ENCODE data around the gene PHAF1. TPM values are rescaled to one million over a fixed set of nuclear protein-coding genes. Genes with fewer than 3 reads are reported as not detected.
A peak's percentile ranks its signal among the peaks of the same experiment; 100 is the strongest.

PHAF1 gene
- total and polyA plus RNA-seq, 2 of the 13 experiments (the other 11 are each of a cell fraction or from before 2014, with no cell fraction given) = 48.3 to 174 TPM

DNA sequence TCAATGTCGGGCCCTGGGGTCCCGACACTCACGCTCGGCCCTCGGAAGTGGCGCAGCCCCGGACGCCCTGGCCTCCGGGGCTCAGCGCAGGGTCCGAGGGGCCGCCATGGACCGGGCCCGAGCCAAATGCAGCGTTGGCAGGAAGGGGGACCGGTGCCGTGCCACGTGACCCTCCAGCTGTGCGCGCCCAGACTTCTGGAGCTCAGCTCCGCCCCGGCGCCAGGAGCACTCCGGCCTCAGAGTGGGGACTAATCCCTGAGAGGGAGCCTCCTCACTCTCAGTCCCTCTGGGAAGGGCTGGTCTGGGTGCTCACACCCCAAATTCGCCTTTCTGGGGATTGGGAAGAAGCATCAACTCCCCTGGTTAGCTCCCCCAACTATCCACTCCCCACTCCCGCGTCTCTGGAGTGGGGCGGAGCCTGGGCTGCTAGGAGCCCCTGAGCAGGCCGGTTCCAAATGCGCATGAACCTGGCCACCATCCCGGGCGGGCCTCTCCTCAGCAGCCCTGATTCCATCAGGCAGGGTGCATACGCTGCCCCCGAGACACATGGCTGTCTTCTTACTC, 41.2 kb downstream of the PHAF1 start, which contains the start of gene B3GNT9 (continued):
- TF ChIP-seq, protein P1, sequence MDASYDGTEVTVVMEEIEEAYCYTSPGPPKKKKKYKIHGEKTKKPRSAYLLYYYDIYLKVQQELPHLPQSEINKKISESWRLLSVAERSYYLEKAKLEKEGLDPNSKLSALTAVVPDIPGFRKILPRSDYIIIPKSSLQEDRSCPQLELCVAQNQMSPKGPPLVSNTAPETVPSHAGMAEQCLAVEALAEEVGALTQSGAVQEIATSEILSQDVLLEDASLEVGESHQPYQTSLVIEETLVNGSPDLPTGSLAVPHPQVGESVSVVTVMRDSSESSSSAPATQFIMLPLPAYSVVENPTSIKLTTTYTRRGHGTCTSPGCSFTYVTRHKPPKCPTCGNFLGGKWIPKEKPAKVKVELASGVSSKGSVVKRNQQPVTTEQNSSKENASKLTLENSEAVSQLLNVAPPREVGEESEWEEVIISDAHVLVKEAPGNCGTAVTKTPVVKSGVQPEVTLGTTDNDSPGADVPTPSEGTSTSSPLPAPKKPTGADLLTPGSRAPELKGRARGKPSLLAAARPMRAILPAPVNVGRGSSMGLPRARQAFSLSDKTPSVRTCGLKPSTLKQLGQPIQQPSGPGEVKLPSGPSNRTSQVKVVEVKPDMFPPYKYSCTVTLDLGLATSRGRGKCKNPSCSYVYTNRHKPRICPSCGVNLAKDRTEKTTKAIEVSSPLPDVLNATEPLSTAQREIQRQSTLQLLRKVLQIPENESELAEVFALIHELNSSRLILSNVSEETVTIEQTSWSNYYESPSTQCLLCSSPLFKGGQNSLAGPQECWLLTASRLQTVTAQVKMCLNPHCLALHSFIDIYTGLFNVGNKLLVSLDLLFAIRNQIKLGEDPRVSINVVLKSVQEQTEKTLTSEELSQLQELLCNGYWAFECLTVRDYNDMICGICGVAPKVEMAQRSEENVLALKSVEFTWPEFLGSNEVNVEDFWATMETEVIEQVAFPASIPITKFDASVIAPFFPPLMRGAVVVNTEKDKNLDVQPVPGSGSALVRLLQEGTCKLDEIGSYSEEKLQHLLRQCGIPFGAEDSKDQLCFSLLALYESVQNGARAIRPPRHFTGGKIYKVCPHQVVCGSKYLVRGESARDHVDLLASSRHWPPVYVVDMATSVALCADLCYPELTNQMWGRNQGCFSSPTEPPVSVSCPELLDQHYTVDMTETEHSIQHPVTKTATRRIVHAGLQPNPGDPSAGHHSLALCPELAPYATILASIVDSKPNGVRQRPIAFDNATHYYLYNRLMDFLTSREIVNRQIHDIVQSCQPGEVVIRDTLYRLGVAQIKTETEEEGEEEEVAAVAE (CRISPR knock-in tag; IDR thresholded peaks at IDR 0.05; ENCODE audit: borderline replicate concordance) = no peak
- TF ChIP-seq ZKSCAN5 (CRISPR knock-in tag; IDR thresholded peaks at IDR 0.05) (no peak), NFKB2 (CRISPR knock-in tag; IDR thresholded peaks at IDR 0.05; ENCODE audit: borderline replicate concordance) (peak; percentile 72; the same call in 1 of the 2 replicates), ELF1 (CRISPR knock-in tag; IDR thresholded peaks at IDR 0.05) (no peak), ZNF446 (CRISPR knock-in tag; IDR thresholded peaks at IDR 0.05) (no peak), ZNF550 (CRISPR knock-in tag; IDR thresholded peaks at IDR 0.05; ENCODE audit: borderline replicate concordance) (peak; percentile 89), KLF16 (CRISPR knock-in tag; IDR thresholded peaks at IDR 0.05) (peak in 1 of 2 experiments; percentile 44; a peak in 1 of 4 replicates), SATB2 (CRISPR knock-in tag; IDR thresholded peaks at IDR 0.05) (no peak), ZNF329 (CRISPR knock-in tag; IDR thresholded peaks at IDR 0.05; ENCODE audit: low read depth) (no peak), GLI4 (CRISPR knock-in tag; IDR thresholded peaks at IDR 0.05; ENCODE audit: borderline replicate concordance) (peak; percentile 79; the same call in 1 of the 2 replicates)
- TF ChIP-seq, protein P2, sequence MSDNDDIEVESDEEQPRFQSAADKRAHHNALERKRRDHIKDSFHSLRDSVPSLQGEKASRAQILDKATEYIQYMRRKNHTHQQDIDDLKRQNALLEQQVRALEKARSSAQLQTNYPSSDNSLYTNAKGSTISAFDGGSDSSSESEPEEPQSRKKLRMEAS (IDR thresholded peaks at IDR 0.05) = peak; percentile 63; the same call in 1 of the 2 replicates
- TF ChIP-seq, protein P3, sequence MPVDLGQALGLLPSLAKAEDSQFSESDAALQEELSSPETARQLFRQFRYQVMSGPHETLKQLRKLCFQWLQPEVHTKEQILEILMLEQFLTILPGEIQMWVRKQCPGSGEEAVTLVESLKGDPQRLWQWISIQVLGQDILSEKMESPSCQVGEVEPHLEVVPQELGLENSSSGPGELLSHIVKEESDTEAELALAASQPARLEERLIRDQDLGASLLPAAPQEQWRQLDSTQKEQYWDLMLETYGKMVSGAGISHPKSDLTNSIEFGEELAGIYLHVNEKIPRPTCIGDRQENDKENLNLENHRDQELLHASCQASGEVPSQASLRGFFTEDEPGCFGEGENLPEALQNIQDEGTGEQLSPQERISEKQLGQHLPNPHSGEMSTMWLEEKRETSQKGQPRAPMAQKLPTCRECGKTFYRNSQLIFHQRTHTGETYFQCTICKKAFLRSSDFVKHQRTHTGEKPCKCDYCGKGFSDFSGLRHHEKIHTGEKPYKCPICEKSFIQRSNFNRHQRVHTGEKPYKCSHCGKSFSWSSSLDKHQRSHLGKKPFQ (CRISPR knock-in tag; IDR thresholded peaks at IDR 0.05; ENCODE audit: insufficient replicate concordance) = no peak
- TF ChIP-seq, protein P4, sequence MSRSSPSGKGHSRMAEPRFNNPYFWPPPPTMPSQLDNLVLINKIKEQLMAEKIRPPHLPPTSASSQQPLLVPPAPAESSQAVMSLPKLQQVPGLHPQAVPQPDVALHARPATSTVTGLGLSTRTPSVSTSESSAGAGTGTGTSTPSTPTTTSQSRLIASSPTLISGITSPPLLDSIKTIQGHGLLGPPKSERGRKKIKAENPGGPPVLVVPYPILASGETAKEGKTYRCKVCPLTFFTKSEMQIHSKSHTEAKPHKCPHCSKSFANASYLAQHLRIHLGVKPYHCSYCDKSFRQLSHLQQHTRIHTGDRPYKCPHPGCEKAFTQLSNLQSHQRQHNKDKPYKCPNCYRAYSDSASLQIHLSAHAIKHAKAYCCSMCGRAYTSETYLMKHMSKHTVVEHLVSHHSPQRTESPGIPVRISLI (CRISPR knock-in tag; IDR thresholded peaks at IDR 0.05; ENCODE audit: borderline replicate concordance) = peak; percentile 43; the same call in 1 of the 2 replicates
- TF ChIP-seq, protein P5, sequence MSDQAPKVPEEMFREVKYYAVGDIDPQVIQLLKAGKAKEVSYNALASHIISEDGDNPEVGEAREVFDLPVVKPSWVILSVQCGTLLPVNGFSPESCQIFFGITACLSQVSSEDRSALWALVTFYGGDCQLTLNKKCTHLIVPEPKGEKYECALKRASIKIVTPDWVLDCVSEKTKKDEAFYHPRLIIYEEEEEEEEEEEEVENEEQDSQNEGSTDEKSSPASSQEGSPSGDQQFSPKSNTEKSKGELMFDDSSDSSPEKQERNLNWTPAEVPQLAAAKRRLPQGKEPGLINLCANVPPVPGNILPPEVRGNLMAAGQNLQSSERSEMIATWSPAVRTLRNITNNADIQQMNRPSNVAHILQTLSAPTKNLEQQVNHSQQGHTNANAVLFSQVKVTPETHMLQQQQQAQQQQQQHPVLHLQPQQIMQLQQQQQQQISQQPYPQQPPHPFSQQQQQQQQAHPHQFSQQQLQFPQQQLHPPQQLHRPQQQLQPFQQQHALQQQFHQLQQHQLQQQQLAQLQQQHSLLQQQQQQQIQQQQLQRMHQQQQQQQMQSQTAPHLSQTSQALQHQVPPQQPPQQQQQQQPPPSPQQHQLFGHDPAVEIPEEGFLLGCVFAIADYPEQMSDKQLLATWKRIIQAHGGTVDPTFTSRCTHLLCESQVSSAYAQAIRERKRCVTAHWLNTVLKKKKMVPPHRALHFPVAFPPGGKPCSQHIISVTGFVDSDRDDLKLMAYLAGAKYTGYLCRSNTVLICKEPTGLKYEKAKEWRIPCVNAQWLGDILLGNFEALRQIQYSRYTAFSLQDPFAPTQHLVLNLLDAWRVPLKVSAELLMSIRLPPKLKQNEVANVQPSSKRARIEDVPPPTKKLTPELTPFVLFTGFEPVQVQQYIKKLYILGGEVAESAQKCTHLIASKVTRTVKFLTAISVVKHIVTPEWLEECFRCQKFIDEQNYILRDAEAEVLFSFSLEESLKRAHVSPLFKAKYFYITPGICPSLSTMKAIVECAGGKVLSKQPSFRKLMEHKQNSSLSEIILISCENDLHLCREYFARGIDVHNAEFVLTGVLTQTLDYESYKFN (CRISPR knock-in tag; conservative IDR thresholded peaks at IDR 0.05) = peak; percentile 45

All from HepG2 (cell line).